ENCODE measurements around the gene KRTAP4-6.

DNA sequence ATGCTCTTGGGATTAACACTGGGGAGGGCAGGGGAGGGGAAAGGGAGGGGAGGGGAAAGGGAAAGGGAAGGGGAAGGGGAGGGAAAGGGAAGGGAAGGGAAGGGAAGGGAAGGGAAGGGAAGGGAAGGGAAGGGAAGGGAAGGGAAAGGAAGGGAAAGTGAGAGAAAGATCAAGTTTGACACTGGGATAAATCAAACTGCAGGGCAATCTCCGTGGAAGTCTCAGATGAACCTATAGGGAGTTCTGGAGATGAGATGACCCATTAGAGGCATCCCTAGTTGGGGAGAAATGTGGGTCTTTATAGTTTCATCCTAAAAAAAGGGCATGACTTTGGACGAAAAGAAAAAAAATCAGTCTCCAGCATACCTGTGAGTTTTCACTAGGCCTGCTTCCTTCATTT lies 18.6 kb downstream of the KRTAP4-6 start:
- TF ChIP-seq, protein P1, sequence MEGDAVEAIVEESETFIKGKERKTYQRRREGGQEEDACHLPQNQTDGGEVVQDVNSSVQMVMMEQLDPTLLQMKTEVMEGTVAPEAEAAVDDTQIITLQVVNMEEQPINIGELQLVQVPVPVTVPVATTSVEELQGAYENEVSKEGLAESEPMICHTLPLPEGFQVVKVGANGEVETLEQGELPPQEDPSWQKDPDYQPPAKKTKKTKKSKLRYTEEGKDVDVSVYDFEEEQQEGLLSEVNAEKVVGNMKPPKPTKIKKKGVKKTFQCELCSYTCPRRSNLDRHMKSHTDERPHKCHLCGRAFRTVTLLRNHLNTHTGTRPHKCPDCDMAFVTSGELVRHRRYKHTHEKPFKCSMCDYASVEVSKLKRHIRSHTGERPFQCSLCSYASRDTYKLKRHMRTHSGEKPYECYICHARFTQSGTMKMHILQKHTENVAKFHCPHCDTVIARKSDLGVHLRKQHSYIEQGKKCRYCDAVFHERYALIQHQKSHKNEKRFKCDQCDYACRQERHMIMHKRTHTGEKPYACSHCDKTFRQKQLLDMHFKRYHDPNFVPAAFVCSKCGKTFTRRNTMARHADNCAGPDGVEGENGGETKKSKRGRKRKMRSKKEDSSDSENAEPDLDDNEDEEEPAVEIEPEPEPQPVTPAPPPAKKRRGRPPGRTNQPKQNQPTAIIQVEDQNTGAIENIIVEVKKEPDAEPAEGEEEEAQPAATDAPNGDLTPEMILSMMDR (IDR thresholded peaks at IDR 0.05 in 8 of 11, conservative IDR thresholded peaks at IDR 0.05 in 3 of 11) = no peak
- no peak for TF ChIP-seq POLR2AphosphoS5 (IDR thresholded peaks at IDR 0.05)
- TF ChIP-seq POLR2A (IDR thresholded peaks at IDR 0.05) = no peak
